Loucy (cell line): ENCODE data around the gene TEX261.
A peak's percentile ranks its signal among the peaks of the same experiment; 100 is the strongest.

Experiments used
- H2AFZ ChIP-seq: fragments of 200-600 bp; sonication (generic); 2 replicates; pipeline ENCODE4 v1.6.0; 2016; ENCODE audit warnings: antibody characterized with exemption, mild to moderate bottlenecking, low read length, moderate library complexity
- H3F3A ChIP-seq: fragments of 200-600 bp; 2 replicates; pipeline ENCODE4 v1.6.0; 2016; ENCODE audit warnings: antibody characterized with exemption, low read depth, mild to moderate bottlenecking
- H3K27me3 ChIP-seq: fragments of 200-600 bp; sonication (generic); 2 replicates; pipeline ENCODE4 v1.6.1; 2014; ENCODE audit warnings: low read length, mild to moderate bottlenecking; ENCODE audit not compliant: insufficient read depth, poor library complexity, severe bottlenecking
- H3K36me3 ChIP-seq: fragments of 200-600 bp; sonication (generic); 2 replicates; pipeline ENCODE4 v1.6.1; 2016; ENCODE audit warnings: low read length; ENCODE audit not compliant: insufficient read depth
- H3K4me1 ChIP-seq: fragments of 200-600 bp; sonication (generic); 2 replicates; pipeline ENCODE4 v1.5.1; 2014; ENCODE audit warnings: low read length, mild to moderate bottlenecking; ENCODE audit not compliant: insufficient read depth, poor library complexity, severe bottlenecking
- H3K4me2 ChIP-seq: fragments of 200-600 bp; sonication (generic); 2 replicates; pipeline ENCODE4 v1.6.0; 2014; ENCODE audit warnings: antibody characterized with exemption, low read length, low read depth, mild to moderate bottlenecking; ENCODE audit not compliant: poor library complexity, severe bottlenecking
- H3K4me3 ChIP-seq: fragments of 200-600 bp; sonication (generic); 2 replicates; pipeline ENCODE4 v1.5.1; 2014; ENCODE audit warnings: low read length, mild to moderate bottlenecking, mixed read lengths; ENCODE audit not compliant: poor library complexity, severe bottlenecking
- H3K79me2 ChIP-seq: fragments of 200-600 bp; sonication (generic); 2 replicates; pipeline ENCODE4 v1.6.1; 2014; ENCODE audit warnings: low read length; ENCODE audit not compliant: insufficient read depth
- H3K9ac ChIP-seq: fragments of 200-600 bp; sonication (generic); 2 replicates; pipeline ENCODE4 v1.6.0; 2014; ENCODE audit warnings: mild to moderate bottlenecking, low read depth, low read length, moderate library complexity; ENCODE audit not compliant: poor library complexity, severe bottlenecking
- H3K9me2 ChIP-seq: fragments of 200-600 bp; sonication (generic); replicated peaks from 2 replicates; pipeline ENCODE4 v1.6.1; 2016; ENCODE audit warnings: low read depth, low read length, mixed read lengths
- H3K9me3 ChIP-seq: fragments of 200-600 bp; sonication (generic); 2 replicates; pipeline ENCODE4 v1.6.1; 2014; ENCODE audit warnings: mild to moderate bottlenecking, antibody characterized with exemption, low read length, low read depth; ENCODE audit not compliant: insufficient read depth
- H4K20me1 ChIP-seq: fragments of 200-600 bp; sonication (generic); 2 replicates; pipeline ENCODE4 v1.6.0; 2014; ENCODE audit warnings: antibody characterized with exemption, low read length, mild to moderate bottlenecking; ENCODE audit not compliant: insufficient read depth, poor library complexity, severe bottlenecking
- CTCF ChIP-seq: fragments of 200-600 bp; sonication (generic); conservative IDR thresholded peaks from 2 replicates; pipeline ENCODE4 v1.5.1; 2014; ENCODE audit warnings: mild to moderate bottlenecking, antibody characterized with exemption, low read length
- EZH2phosphoT487 ChIP-seq: fragments of 200-600 bp; IDR thresholded peaks from 2 replicates; pipeline ENCODE4 v1.6.1; 2018; ENCODE audit warnings: antibody characterized with exemption, mild to moderate bottlenecking, moderate library complexity, borderline replicate concordance

Gene TEX261

GRCh38 chr2:70949086-70949485, 45.6 kb downstream of the TEX261 start:
- Histone ChIP-seq H3K9me2 (no peaks in the 10 kb centered on the region), H3K27me3 (no peaks in the 10 kb centered on the region), H3F3A (no peaks in the 10 kb centered on the region), H3K4me3 (no peak overlapping the region), H3K9me3 (no peaks in the 10 kb centered on the region), H3K36me3 (no peaks in the 10 kb centered on the region), H3K9ac (no peak overlapping the region), H2AFZ (peak overlapping the region; percentile 85; the same call in 1 of the 2 replicates), H3K4me1 (peaks cover 22% of the 10 kb centered on the region), H3K79me2 (no peaks in the 10 kb centered on the region), H3K4me2 (no peak overlapping the region), H4K20me1 (no peaks in the 10 kb centered on the region)
- TF ChIP-seq EZH2phosphoT487: no peak
- no peak for TF ChIP-seq CTCF

- Histone ChIP-seq H3K9me3 (no peaks in the 10 kb centered on the region), H3K36me3 (no peaks in the 10 kb centered on the region), H3K4me2 (peak overlapping the region; percentile 91), H3K27me3 (no peaks in the 10 kb centered on the region), H3F3A (no peaks in the 10 kb centered on the region), H3K9me2 (no peaks in the 10 kb centered on the region), H3K79me2 (no peaks in the 10 kb centered on the region), H3K9ac (peak overlapping the region; percentile 68), H3K4me1 (peaks cover 22% of the 10 kb centered on the region), H2AFZ (peak overlapping the region; percentile 85), H4K20me1 (no peaks in the 10 kb centered on the region), H3K4me3 (peak overlapping the region; percentile 73)
- TF ChIP-seq CTCF: peak; percentile 80
- no peak for TF ChIP-seq EZH2phosphoT487
Measured at GRCh38 chr2:70948337-70949003, 46.2 kb downstream of the TEX261 start.

GRCh38 chr2:70947556-70948184, 47.0 kb downstream of the TEX261 start:
- Histone ChIP-seq H3K4me3 (peak overlapping the region; percentile 73), H3K9ac (peak overlapping the region; percentile 68), H3K9me3 (no peaks in the 10 kb centered on the region)

More at GRCh38 chr2:70947556-70948184, 47.0 kb downstream of the TEX261 start:
- Histone ChIP-seq H3K4me1 (peaks cover 22% of the 10 kb centered on the region), H3F3A (no peaks in the 10 kb centered on the region), H3K79me2 (no peaks in the 10 kb centered on the region), H3K4me2 (peak overlapping the region; percentile 91), H2AFZ (peak overlapping the region; percentile 85), H3K27me3 (no peaks in the 10 kb centered on the region), H4K20me1 (no peaks in the 10 kb centered on the region), H3K9me2 (no peaks in the 10 kb centered on the region), H3K36me3 (no peaks in the 10 kb centered on the region)
- no peak for TF ChIP-seq EZH2phosphoT487
- TF ChIP-seq CTCF: no peak
